BLaER1 treated with 17β-estradiol and CSF1 and Interleukin-3, amounts not matched to agents 10 nM and 100 nM (cell line): Measurements from ENCODE around the gene OR8G1.
A peak's percentile ranks its signal among the peaks of the same experiment; 100 is the strongest.
"Not testable (repeated sequence)": the region's sequence is repeated elsewhere in the genome, so short reads cannot be mapped to it uniquely, and the experiment has no call there.

ENCODE experiments used
- H3K27ac ChIP-seq, 11 experiments: shearing (Covaris generic); formaldehyde crosslinking; 2 replicates each; pipeline ENCODE4 v1.8.1; 2022
- H3K27me3 ChIP-seq, 11 experiments: shearing (Covaris generic); formaldehyde crosslinking; 2 replicates each; pipeline ENCODE4 v1.8.1; 2022
- H3K36me3 ChIP-seq, 11 experiments: shearing (Covaris generic); formaldehyde crosslinking; 2 replicates each; pipeline ENCODE4 v1.8.1; 2022
- H3K4me1 ChIP-seq, 10 experiments: shearing (Covaris generic); formaldehyde crosslinking; 2 replicates each; pipeline ENCODE4 v1.8.1; 2022
- H3K4me2 ChIP-seq, 11 experiments: shearing (Covaris generic); formaldehyde crosslinking; 2 replicates each; pipeline ENCODE4 v1.8.1; 2022
- H3K4me3 ChIP-seq, 10 experiments: shearing (Covaris generic); formaldehyde crosslinking; 2 replicates each; pipeline ENCODE4 v1.8.1; 2022
- H3K9ac ChIP-seq, 11 experiments: shearing (Covaris generic); formaldehyde crosslinking; 2 replicates each; pipeline ENCODE4 v1.8.1; 2022
- H3K9me3 ChIP-seq, 11 experiments: shearing (Covaris generic); formaldehyde crosslinking; replicated peaks in 1 of 11; 2 replicates each; pipeline ENCODE4 v1.8.1; 2022
- H4K20me1 ChIP-seq, 11 experiments: shearing (Covaris generic); formaldehyde crosslinking; 2 replicates each; pipeline ENCODE4 v1.8.1; 2022
- Cebpa-rat ChIP-seq, 11 experiments: shearing (Covaris generic); IDR thresholded peaks; 2 replicates each; pipeline ENCODE4 v1.8.1; 2022

Gene OR8G1

GRCh38 chr11:124225471-124225870, 15.4 kb upstream of the OR8G1 start:
- no peaks in the 10 kb centered on the region for H3K36me3 ChIP-seq
- no peaks in the 10 kb centered on the region for H3K9me3 ChIP-seq
- peaks cover 0 to 16% (median 2%) of the 10 kb centered on the region in 10 experiments; a peak in 9 of 20 replicates for H3K4me1 ChIP-seq
- no peak for TF ChIP-seq Cebpa-rat (IDR thresholded peaks at IDR 0.05)
- H3K4me2 ChIP-seq, result peak overlapping the region in 3 of 11 experiments; percentile 46 to 66 (median 59); a peak in 5 of 22 replicates
- no peak overlapping the region for H3K9ac ChIP-seq
- H3K27ac ChIP-seq, result peak overlapping the region in 2 of 11 experiments; percentile 27 to 29; a peak in 2 of 22 replicates
- no peak overlapping the region for H3K4me3 ChIP-seq
- no peaks in the 10 kb centered on the region for H3K27me3 ChIP-seq
- H4K20me1 ChIP-seq, result no peaks in the 10 kb centered on the region

- TF ChIP-seq Cebpa-rat (IDR thresholded peaks at IDR 0.05), result peak in 1 of 11 experiments; percentile 16; a peak in 1 of 22 replicates
- no peak overlapping the region for H3K27ac ChIP-seq
- H3K9ac ChIP-seq, result no peak overlapping the region
- H4K20me1 ChIP-seq, result no peaks in the 10 kb centered on the region
- no peak overlapping the region for H3K4me3 ChIP-seq
- no peaks in the 10 kb centered on the region for H3K9me3 ChIP-seq
- H3K27me3 ChIP-seq, result no peaks in the 10 kb centered on the region
- H3K4me1 ChIP-seq, result no peaks in the 10 kb centered on the region
- H3K4me2 ChIP-seq, result no peak overlapping the region
- no peaks in the 10 kb centered on the region for H3K36me3 ChIP-seq
These were observed 7.5 kb upstream of the OR8G1 start for GRCh38 chr11:124233376-124233775.

DNA sequence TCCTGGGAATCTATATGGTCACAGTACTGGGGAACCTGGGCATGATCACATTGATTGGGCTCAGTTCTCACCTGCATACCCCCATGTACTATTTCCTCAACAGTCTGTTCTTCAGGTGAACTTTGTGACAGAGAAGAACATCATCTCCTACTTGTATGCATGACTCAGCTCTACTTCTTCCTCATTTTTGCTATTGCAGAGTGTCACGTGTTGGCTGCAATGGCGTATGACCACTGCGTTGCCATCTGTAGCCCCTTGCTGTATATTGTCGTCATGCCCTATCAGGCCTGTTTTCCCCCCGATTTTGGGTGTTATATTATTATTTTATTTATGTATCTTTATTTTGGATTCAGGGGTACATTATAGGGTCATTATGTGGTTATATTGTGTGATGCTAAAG, 2.4 kb upstream of the OR8G1 start:
- Histone ChIP-seq H3K4me3 (no peak overlapping the region), H3K9ac (no peak overlapping the region), H3K9me3 (no peaks in the 10 kb centered on the region), H3K27me3 (no peaks in the 10 kb centered on the region), H4K20me1 (no peaks in the 10 kb centered on the region), H3K4me2 (no peak overlapping the region), H3K36me3 (no peaks in the 10 kb centered on the region), H3K27ac (no peak overlapping the region), H3K4me1 (no peaks in the 10 kb centered on the region)
- TF ChIP-seq Cebpa-rat (IDR thresholded peaks at IDR 0.05), result no peak

DNA sequence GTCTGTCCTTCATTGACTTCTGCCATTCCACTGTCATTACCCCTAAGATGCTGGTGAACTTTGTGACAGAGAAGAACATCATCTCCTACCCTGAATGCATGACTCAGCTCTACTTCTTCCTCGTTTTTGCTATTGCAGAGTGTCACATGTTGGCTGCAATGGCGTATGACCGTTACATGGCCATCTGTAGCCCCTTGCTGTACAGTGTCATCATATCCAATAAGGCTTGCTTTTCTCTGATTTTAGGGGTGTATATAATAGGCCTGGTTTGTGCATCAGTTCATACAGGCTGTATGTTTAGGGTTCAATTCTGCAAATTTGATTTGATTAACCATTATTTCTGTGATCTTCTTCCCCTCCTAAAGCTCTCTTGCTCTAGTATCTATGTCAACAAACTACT, 9.0 kb downstream of the OR8G1 start:
- H3K27ac ChIP-seq, H3K36me3 ChIP-seq, H3K27me3 ChIP-seq, H3K4me3 ChIP-seq, H3K9me3 ChIP-seq, H3K9ac ChIP-seq, H4K20me1 ChIP-seq, H3K4me1 ChIP-seq, H3K4me2 ChIP-seq: not testable (repeated sequence)

DNA sequence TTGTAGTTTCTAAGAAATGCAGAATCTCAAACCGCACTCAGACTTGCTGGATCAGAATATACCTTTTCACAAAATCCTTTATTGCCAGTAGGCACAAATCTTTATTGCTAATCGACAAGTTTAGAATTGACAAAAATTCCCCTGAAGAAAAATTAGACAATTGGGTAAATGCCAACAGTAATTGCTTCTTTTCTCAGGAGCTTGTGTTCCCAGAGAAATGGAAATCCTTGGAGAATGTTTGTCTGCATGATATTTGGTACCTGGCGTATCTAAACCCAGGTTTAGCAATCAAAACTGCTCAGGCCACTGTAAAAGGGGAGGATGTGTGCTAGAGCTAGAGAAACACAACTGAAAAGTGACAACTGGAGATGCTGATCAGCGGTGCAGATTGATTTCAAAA, 15.2 kb downstream of the OR8G1 start, which contains the start of gene OR8G5:
TSS of gene OR8G5 (plus strand) at position 301 of the 400 bp plus-strand sequence. CDS start 8,556 bp downstream, outside the sequence.
- Histone ChIP-seq H3K27ac (no peak within 1 kb of the TSS), H3K36me3 (no peaks in the 10 kb centered on the region), H3K9me3 (no peaks in the 10 kb centered on the region), H4K20me1 (no peaks in the 10 kb centered on the region), H3K27me3 (no peaks in the 10 kb centered on the region), H3K4me3 (no peak within 1 kb of the TSS), H3K4me2 (no peak within 1 kb of the TSS), H3K4me1 (0 out of 20 replicates have a peak, but pooled peaks cover 0 to 5% (median 0%) of the 10 kb centered on the region in 10 experiments), H3K9ac (no peak within 1 kb of the TSS)
- TF ChIP-seq Cebpa-rat (IDR thresholded peaks at IDR 0.05), result no peak

- H3K9me3 ChIP-seq, H3K4me3 ChIP-seq, H3K27me3 ChIP-seq, H3K36me3 ChIP-seq, H3K4me1 ChIP-seq, H3K9ac ChIP-seq, H3K4me2 ChIP-seq, H3K27ac ChIP-seq, H4K20me1 ChIP-seq: not testable (repeated sequence)
These were observed 24.1 kb downstream of the OR8G1 start for GRCh38 chr11:124265041-124265440.

DNA sequence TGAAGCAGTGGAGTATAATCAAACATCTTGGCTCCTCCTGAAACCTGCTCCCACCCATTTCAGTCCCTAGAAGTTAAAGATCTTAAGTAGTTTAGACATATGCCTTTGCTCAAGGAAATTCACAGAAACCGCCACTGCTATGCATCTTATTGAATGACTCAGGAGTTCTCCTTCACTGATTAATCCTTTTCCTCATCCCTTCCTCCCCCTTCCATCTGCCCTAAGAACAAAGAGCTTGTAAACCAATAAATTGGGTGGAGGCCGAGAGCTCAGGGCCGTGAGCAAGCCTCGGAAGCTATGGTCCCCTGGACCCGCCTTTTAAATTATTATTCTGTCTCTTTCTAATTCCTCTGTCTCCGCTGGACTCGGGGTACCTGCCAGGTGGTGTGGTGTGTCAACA, 30.0 kb downstream of the OR8G1 start:
- H3K27ac ChIP-seq, H3K36me3 ChIP-seq, H3K9me3 ChIP-seq, H3K9ac ChIP-seq, H3K4me2 ChIP-seq, H3K4me3 ChIP-seq, H3K27me3 ChIP-seq, H3K4me1 ChIP-seq, H4K20me1 ChIP-seq: not testable (repeated sequence)

GRCh38 chr11:124274000-124274399, 33.1 kb downstream of the OR8G1 start:
- no peak overlapping the region for H3K9ac ChIP-seq
- no peaks in the 10 kb centered on the region for H3K36me3 ChIP-seq
- H3K4me3 ChIP-seq, result no peak overlapping the region
- no peaks in the 10 kb centered on the region for H3K27me3 ChIP-seq
- H3K4me2 ChIP-seq, result no peak overlapping the region
- no peak overlapping the region for H3K27ac ChIP-seq
- no peaks in the 10 kb centered on the region for H4K20me1 ChIP-seq
- no peak for TF ChIP-seq Cebpa-rat (IDR thresholded peaks at IDR 0.05)
- peaks cover 10 to 26% (median 17%) of the 10 kb centered on the region in 10 experiments; a peak in 17 of 20 replicates for H3K4me1 ChIP-seq
- no peaks in the 10 kb centered on the region for H3K9me3 ChIP-seq

DNA sequence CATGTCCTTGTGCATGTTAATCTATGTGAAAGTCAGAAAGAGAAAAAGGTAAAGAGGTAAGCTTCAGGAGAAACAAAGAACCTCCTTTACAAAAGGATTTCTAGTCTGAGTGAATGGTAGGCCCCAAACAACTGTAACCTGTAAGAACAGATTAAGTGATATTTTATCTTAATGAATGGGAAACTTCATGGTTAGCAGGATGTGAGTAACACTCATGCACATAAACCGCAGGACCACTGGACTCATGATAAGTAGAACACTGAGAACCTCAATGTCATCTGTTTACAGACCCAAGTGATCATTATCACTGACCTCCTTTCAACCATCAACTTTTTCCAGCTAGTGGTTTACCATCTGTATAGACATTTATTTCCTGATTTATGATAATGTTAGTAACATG, 35.2 kb downstream of the OR8G1 start:
- TF ChIP-seq Cebpa-rat (IDR thresholded peaks at IDR 0.05), result no peak
- peak overlapping the region; percentile 17 to 55 (median 38); a peak in 16 of 22 replicates for H3K4me2 ChIP-seq
- no peaks in the 10 kb centered on the region for H3K27me3 ChIP-seq
- H3K36me3 ChIP-seq, result no peaks in the 10 kb centered on the region
- no peak overlapping the region for H3K9ac ChIP-seq
- no peak overlapping the region for H3K27ac ChIP-seq
- peaks cover 0 to 7% (median 4%) of the 10 kb centered on the region in 11 experiments; a peak in 7 of 22 replicates for H3K9me3 ChIP-seq
- H3K4me3 ChIP-seq, result no peak overlapping the region
- H4K20me1 ChIP-seq, result no peaks in the 10 kb centered on the region
- H3K4me1 ChIP-seq, result peaks cover 10 to 26% (median 17%) of the 10 kb centered on the region in 10 experiments; a peak in 17 of 20 replicates

DNA sequence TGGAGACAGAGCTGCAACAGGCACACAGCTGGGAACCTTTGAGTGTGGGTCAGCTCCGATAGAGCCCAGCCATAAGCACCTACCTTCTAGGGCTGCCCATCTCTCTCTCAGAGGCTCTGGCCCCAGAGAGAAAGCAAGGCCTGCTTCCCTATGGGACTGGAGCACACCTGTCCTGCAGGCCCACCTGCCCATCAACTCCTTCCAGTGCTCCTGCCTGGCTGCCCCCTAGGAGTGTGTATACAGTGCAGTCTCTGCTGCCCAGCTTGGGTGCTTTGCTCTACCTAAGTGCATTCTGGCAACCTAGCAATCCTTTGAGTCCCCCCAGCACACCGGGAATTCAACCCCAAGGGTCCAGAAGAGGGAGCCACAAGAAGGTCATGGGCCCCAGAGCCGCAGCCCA, 36.3 kb downstream of the OR8G1 start:
- Histone ChIP-seq H3K27me3 (no peaks in the 10 kb centered on the region), H3K36me3 (no peaks in the 10 kb centered on the region), H3K4me2 (peak overlapping the region in 10 of 11 experiments; percentile 3 to 55 (median 37); a peak in 17 of 22 replicates), H4K20me1 (no peaks in the 10 kb centered on the region), H3K9me3 (peaks cover 0 to 18% (median 8%) of the 10 kb centered on the region in 11 experiments; a peak in 13 of 22 replicates), H3K4me3 (no peak overlapping the region), H3K4me1 (peaks cover 10 to 26% (median 17%) of the 10 kb centered on the region in 10 experiments; a peak in 17 of 20 replicates), H3K9ac (no peak overlapping the region), H3K27ac (no peak overlapping the region)
- no peak for TF ChIP-seq Cebpa-rat (IDR thresholded peaks at IDR 0.05)
